Measurements from ENCODE around the gene BCL7A. TPM values are rescaled to one million over a fixed set of nuclear protein-coding genes. Genes with fewer than 3 reads are reported as not detected.

The BCL7A gene
- total and polyA plus RNA-seq, 2 donors (not counting 1 experiment from before 2014, with no cell fraction given) = 71.0 to 75.9 TPM

- CTCF ChIA-PET = no interaction called here
- Histone ChIP-seq H3K36me3 (replicated peaks in 1 of 2; ENCODE audit: control extremely low read depth in 1 of 2, control insufficient read depth in 1 of 2, extremely low read depth in 1 of 2, insufficient read depth in 2 of 2, low read length in 1 of 2) (no peaks in the 10 kb centered on the region), H3K79me2 (ENCODE audit: control insufficient read depth, insufficient read depth, low read length) (no peaks in the 10 kb centered on the region), H3K27ac (ENCODE audit: low read length in 2 of 2) (no peak overlapping the region), H3K4me1 (ENCODE audit: control insufficient read depth in 2 of 2, insufficient read depth in 2 of 2, low read length in 2 of 2) (peaks cover 9 to 11% of the 10 kb centered on the region in 2 donors), H4K20me1 (ENCODE audit: control insufficient read depth, insufficient read depth, low read length, poor library complexity, severe bottlenecking) (no peaks in the 10 kb centered on the region), H3K9ac (ENCODE audit: low read length) (no peak overlapping the region), H3K4me3 (ENCODE audit: control extremely low read depth in 1 of 5, extremely low read depth in 1 of 5, insufficient read depth in 1 of 5, low read depth in 2 of 5, low read length in 4 of 5) (no peak overlapping the region), H2AFZ (ENCODE audit: insufficient read depth, low read depth, low read length, poor library complexity, severe bottlenecking) (no peak overlapping the region), H3K4me2 (replicated peaks; ENCODE audit: low read depth, low read length, poor library complexity, severe bottlenecking) (no peak overlapping the region), H3K9me3 (ENCODE audit: control extremely low read depth in 1 of 3, control insufficient read depth in 2 of 3, insufficient read depth in 1 of 3, low read length in 2 of 3) (peaks cover 0 to 10% (median 9%) of the 10 kb centered on the region in 3 donors), H3K27me3 (replicated peaks in 1 of 4; ENCODE audit: control extremely low read depth in 1 of 4, control insufficient read depth in 3 of 4, insufficient read depth in 4 of 4, low read length in 3 of 4) (no peaks in the 10 kb centered on the region)
- 85% methylated on average over 4 of the region's 13 CpGs for WGBS (ENCODE audit: insufficient coverage)
- ATAC-seq (ENCODE audit: low read depth) (no peak), DNase-seq (no peak)
- POLR2A ChIA-PET = no interaction called here
- Mint-ChIP-seq H3K4me3 (no peak overlapping the region), H3K4me1 (peaks cover 14% of the 10 kb centered on the region), H3K9me3 (ENCODE audit: insufficient read depth) (peaks cover 3% of the 10 kb centered on the region), H3K27me3 (no peaks in the 10 kb centered on the region), H3K27ac (no peak overlapping the region)
- intact Hi-C loops (cut with micrococcal nuclease) = no loop called here
- TF ChIP-seq, protein P1, sequence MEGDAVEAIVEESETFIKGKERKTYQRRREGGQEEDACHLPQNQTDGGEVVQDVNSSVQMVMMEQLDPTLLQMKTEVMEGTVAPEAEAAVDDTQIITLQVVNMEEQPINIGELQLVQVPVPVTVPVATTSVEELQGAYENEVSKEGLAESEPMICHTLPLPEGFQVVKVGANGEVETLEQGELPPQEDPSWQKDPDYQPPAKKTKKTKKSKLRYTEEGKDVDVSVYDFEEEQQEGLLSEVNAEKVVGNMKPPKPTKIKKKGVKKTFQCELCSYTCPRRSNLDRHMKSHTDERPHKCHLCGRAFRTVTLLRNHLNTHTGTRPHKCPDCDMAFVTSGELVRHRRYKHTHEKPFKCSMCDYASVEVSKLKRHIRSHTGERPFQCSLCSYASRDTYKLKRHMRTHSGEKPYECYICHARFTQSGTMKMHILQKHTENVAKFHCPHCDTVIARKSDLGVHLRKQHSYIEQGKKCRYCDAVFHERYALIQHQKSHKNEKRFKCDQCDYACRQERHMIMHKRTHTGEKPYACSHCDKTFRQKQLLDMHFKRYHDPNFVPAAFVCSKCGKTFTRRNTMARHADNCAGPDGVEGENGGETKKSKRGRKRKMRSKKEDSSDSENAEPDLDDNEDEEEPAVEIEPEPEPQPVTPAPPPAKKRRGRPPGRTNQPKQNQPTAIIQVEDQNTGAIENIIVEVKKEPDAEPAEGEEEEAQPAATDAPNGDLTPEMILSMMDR (IDR thresholded peaks at IDR 0.05) = no peak
- no peak for TF ChIP-seq EZH2 (IDR thresholded peaks at IDR 0.05; ENCODE audit: borderline replicate concordance, insufficient read depth, low read depth, low read length, poor library complexity, severe bottlenecking)
These were observed 47.4 kb upstream of the BCL7A start for GRCh38 chr12:121974026-121974985.

DNA sequence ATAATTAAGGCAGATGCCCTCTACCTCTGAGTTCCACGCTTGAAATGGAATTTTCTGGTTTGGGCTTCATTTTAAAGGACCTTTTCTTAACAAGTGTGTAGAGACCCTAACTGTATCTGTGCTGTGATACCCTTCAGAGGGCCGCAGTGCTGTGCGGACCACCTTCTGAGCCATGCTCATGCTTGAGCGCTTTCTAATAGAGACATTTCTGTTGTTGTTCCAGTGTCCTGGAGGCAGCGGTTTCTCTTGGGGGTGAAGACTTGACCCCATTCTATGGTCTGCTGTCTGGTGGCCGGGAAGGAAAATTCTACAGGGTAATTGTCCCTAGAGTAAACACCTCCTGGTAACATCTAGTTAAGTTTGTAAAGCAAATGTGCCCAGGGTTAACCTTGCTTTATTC lies 46.7 kb upstream of the BCL7A start:
- H4K20me1 ChIP-seq (ENCODE audit: control insufficient read depth, insufficient read depth, low read length, poor library complexity, severe bottlenecking) = no peaks in the 10 kb centered on the region
- Mint-ChIP-seq H3K27ac (no peak overlapping the region), H3K9me3 (ENCODE audit: insufficient read depth) (peaks cover 3% of the 10 kb centered on the region), H3K27me3 (no peaks in the 10 kb centered on the region), H3K4me1 (peaks cover 14% of the 10 kb centered on the region), H3K4me3 (no peak overlapping the region)
- TF ChIP-seq, protein P1 (IDR thresholded peaks at IDR 0.05) = no peak
- no peak for TF ChIP-seq EZH2 (IDR thresholded peaks at IDR 0.05; ENCODE audit: borderline replicate concordance, insufficient read depth, low read depth, low read length, poor library complexity, severe bottlenecking)
- intact Hi-C loops (cut with micrococcal nuclease) = no loop called here
- H3K4me3 ChIP-seq (ENCODE audit: control extremely low read depth in 1 of 5, extremely low read depth in 1 of 5, insufficient read depth in 1 of 5, low read depth in 2 of 5, low read length in 4 of 5) = no peak overlapping the region
- ChIA-PET POLR2A (no interaction called here), CTCF (no interaction called here)
- H3K27ac ChIP-seq (ENCODE audit: low read length in 2 of 2) = no peak overlapping the region
- peaks cover 0 to 10% (median 9%) of the 10 kb centered on the region in 3 donors for H3K9me3 ChIP-seq (ENCODE audit: control extremely low read depth in 1 of 3, control insufficient read depth in 2 of 3, insufficient read depth in 1 of 3, low read length in 2 of 3)
- peaks cover 13 to 16% of the 10 kb centered on the region in 2 donors for H3K4me1 ChIP-seq (ENCODE audit: control insufficient read depth in 2 of 2, insufficient read depth in 2 of 2, low read length in 2 of 2)
- WGBS (ENCODE audit: insufficient coverage) = 98% methylated on average over 6 of the region's 6 CpGs
- H3K79me2 ChIP-seq (ENCODE audit: control insufficient read depth, insufficient read depth, low read length) = no peaks in the 10 kb centered on the region
- H3K36me3 ChIP-seq (replicated peaks in 1 of 2; ENCODE audit: control extremely low read depth in 1 of 2, control insufficient read depth in 1 of 2, extremely low read depth in 1 of 2, insufficient read depth in 2 of 2, low read length in 1 of 2) = no peaks in the 10 kb centered on the region
- no peak overlapping the region for H2AFZ ChIP-seq (ENCODE audit: insufficient read depth, low read depth, low read length, poor library complexity, severe bottlenecking)
- H3K4me2 ChIP-seq (replicated peaks; ENCODE audit: low read depth, low read length, poor library complexity, severe bottlenecking) = no peak overlapping the region
- no peaks in the 10 kb centered on the region for H3K27me3 ChIP-seq (replicated peaks in 1 of 4; ENCODE audit: control extremely low read depth in 1 of 4, control insufficient read depth in 3 of 4, insufficient read depth in 4 of 4, low read length in 3 of 4)
- no peak for ATAC-seq (ENCODE audit: low read depth)
- no peak for DNase-seq
- H3K9ac ChIP-seq (ENCODE audit: low read length) = no peak overlapping the region

Measured in B cell (primary cell).